GM12865 (cell line): ENCODE measurements around the gene RPS21.

ENCODE experiments used
- DNase-seq: peaks from one replicate; pipeline ENCODE4 v3.0.0; 2010; ENCODE audit warnings: low read depth
- H3K4me3 ChIP-seq: 2 replicates; pipeline ENCODE4 v1.5.1; 2011; ENCODE audit warnings: mild to moderate bottlenecking, low read depth, low read length, control low read depth
- CTCF ChIP-seq: IDR thresholded peaks from 2 replicates; pipeline ENCODE4 v1.5.1; 2011; ENCODE audit warnings: low read length, control low read depth, low read depth, inconsistent platforms; ENCODE audit not compliant: insufficient read depth; ENCODE audit errors: missing control alignments

Gene RPS21

DNA sequence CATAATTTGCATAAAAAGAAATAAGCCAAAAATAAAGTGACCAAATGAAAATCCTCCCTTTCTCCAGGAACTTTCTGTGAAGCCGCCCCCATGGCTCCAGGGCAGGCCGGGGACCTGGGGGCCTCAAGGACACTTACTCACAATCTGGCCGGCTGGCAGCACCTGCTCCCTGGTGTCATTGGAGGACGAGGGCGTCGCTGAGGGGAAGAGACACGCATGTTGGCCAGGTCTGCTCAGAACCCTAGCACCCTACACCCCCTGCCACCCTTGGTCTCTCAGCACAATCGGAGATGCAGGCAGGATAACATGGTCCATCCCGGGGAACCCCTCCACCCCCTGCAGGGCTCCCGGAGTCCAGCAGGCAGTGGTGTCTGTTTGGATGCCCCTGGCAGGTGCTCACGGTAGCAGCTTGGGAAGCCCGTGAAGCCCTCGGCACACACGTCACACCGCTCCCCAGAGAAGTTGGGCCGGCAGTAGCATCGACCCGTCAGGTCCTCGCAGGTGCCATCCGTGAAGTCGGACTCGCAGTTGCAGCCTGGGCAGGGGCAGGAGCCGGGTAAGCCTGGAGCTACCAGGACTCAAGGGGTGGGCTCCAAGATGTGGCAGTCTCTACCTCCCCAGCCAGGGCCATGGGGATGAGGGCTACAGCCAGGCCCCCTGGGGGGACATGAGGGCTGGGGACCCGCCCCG is 41.1 kb upstream of the RPS21 start:
- DNase-seq: no peak
- H3K4me3 ChIP-seq: no peak overlapping the region
- no peak for TF ChIP-seq CTCF

- TF ChIP-seq CTCF: no peak
- no peak overlapping the region for H3K4me3 ChIP-seq
- no peak for DNase-seq
Observed at GRCh38 chr20:62346398-62347150, 40.3 kb upstream of the RPS21 start.

- no peak for TF ChIP-seq CTCF
Observed at GRCh38 chr20:62347151-62347404, 39.8 kb upstream of the RPS21 start.

GRCh38 chr20:62347445-62347844 is 39.5 kb upstream of the RPS21 start:
- no peak for TF ChIP-seq CTCF
- no peak overlapping the region for H3K4me3 ChIP-seq
- DNase-seq: no peak

More at GRCh38 chr20:62347151-62347404, 39.8 kb upstream of the RPS21 start:
- no peak for DNase-seq
- no peak overlapping the region for H3K4me3 ChIP-seq

DNA sequence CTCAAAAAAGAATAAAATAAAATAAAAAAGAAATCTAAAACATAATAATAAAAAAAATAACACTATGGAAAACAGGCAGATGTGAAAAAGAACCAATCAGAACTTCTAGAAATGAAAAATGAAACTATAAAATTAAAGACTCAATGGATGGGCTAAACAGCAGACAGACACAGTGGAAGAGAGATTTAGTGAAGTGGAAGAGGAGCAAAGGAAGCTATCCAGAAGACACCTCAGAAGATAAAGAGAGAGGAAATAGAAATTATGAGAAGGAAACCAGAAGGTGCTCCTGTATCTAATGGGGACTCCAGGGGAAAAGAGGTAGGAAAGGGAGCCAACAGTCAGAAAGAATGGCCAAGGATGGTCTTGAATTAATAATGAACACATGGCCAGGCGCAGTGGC is 38.3 kb upstream of the RPS21 start:
- DNase-seq: no peak
- TF ChIP-seq CTCF: no peak
- H3K4me3 ChIP-seq: no peak overlapping the region

DNA sequence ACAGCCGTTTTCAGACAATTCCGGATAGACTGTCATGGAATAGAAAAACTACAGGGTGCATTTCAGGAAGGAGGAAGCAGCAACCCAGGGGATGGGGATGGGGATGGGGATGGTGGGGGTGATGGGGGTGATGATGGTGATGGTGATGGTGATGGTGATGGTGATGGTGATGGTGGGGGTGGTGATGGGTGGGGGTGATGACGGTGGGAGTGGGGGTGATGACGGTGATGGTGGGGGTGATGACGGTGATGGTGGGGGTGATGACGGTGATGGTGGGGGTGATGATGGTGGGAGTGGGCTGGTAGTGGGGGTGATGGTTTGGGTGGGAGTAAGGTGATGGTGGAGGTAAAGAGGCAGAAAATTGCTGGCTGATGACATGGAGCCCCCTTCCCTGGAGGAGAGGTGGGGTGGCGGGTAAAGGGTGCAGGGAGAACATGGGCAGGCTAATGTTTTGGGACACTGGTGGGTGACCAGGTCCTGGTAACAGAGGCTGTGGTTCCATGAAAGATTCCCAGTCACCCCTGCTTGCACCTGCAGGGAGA is 37.3 kb upstream of the RPS21 start:
- DNase-seq: no peak

More for the DNA sequence above, 37.3 kb upstream of the RPS21 start:
- TF ChIP-seq CTCF: no peak
- no peak overlapping the region for H3K4me3 ChIP-seq
